Measurements from ENCODE around the gene STX11. TPM values are rescaled to one million over a fixed set of nuclear protein-coding genes. Genes with fewer than 3 reads are reported as not detected.

Gene STX11
- total and polyA plus RNA-seq, 12 donors: 4.8 to 15.9 (median 8.8) TPM

DNA sequence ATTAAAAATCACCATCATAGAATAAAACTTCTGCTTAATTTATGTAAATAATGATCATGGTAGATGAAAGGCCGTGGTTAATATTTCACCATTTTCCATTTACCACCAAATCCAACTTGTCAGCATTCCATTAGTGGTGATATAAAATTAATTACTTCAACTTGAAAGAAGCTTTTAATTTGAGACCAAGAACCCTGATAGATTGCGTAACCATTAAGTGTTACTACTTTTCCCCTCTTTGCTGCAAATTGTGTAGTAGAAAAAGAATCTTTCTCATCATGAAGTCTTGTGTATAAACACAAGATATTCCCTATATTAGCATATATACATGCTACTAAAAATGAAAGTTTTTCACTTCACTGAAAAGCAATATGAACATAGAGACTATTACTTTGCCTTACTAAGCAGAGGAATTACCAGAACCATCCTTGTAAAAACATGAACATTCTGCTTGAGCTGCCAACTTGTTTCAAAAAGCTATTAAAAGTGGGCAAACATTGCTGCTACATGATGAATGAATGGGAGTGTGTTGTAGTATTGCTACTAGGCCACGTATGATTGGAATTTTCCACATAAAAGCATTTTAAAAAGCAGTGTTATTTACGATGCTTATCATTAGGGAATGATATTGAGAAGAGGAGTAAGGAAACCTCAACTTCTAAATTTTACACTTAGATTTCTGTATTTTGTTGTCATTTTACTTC lies 35.0 kb downstream of the STX11 start:
- intact Hi-C loops (cut with DNase I): no loop called here
- WGBS, 2 donors: 90 to 92% methylated on average over 4 of the region's 4 CpGs
- H3K4me3 ChIP-seq: no peak overlapping the region
- H3K27ac ChIP-seq: no peak overlapping the region
- H3K27me3 ChIP-seq: no peaks in the 10 kb centered on the region
- no peak for ATAC-seq
- TF ChIP-seq, protein P1, sequence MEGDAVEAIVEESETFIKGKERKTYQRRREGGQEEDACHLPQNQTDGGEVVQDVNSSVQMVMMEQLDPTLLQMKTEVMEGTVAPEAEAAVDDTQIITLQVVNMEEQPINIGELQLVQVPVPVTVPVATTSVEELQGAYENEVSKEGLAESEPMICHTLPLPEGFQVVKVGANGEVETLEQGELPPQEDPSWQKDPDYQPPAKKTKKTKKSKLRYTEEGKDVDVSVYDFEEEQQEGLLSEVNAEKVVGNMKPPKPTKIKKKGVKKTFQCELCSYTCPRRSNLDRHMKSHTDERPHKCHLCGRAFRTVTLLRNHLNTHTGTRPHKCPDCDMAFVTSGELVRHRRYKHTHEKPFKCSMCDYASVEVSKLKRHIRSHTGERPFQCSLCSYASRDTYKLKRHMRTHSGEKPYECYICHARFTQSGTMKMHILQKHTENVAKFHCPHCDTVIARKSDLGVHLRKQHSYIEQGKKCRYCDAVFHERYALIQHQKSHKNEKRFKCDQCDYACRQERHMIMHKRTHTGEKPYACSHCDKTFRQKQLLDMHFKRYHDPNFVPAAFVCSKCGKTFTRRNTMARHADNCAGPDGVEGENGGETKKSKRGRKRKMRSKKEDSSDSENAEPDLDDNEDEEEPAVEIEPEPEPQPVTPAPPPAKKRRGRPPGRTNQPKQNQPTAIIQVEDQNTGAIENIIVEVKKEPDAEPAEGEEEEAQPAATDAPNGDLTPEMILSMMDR (IDR thresholded peaks at IDR 0.05): no peak
- DNase-seq: no peak
- peaks cover 0 to 5% (median 0%) of the 10 kb centered on the region in 11 donors for H3K9me3 ChIP-seq
- H3K36me3 ChIP-seq: peaks cover 0 to 27% (median 13%) of the 10 kb centered on the region in 9 donors
- peaks cover 0 to 28% (median 0%) of the 10 kb centered on the region in 9 donors for H3K4me1 ChIP-seq

DNA sequence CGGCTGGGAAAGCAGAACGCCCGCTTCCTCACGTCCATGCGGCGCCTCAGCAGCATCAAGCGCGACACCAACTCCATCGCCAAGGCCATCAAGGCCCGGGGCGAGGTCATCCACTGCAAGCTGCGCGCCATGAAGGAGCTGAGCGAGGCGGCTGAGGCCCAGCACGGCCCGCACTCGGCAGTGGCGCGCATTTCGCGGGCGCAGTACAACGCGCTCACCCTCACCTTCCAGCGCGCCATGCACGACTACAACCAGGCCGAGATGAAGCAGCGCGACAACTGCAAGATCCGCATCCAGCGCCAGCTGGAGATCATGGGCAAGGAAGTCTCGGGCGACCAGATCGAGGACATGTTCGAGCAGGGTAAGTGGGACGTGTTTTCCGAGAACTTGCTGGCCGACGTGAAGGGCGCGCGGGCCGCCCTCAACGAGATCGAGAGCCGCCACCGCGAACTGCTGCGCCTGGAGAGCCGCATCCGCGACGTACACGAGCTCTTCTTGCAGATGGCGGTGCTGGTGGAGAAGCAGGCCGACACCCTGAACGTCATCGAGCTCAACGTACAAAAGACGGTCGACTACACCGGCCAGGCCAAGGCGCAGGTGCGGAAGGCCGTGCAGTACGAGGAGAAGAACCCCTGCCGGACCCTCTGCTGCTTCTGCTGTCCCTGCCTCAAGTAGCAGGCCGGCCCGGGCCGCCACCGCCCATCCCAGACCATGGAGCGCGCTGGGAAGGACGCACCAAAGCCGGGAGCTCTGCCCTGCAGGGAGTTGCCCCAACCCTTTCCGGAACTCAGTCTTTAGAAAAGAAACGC lies 36.7 kb downstream of the STX11 start:
- ATAC-seq (no peak), DNase-seq (no peak)
- Histone ChIP-seq H3K9me3 (peaks cover 0 to 5% (median 0%) of the 10 kb centered on the region in 11 donors), H3K36me3 (peaks cover 0 to 27% (median 13%) of the 10 kb centered on the region in 9 donors), H3K27ac (no peak overlapping the region), H3K4me3 (no peak overlapping the region), H3K27me3 (no peaks in the 10 kb centered on the region), H3K4me1 (peaks cover 0 to 20% (median 6%) of the 10 kb centered on the region in 9 donors)
- TF ChIP-seq, protein P1 (IDR thresholded peaks at IDR 0.05): no peak
- intact Hi-C loops (cut with DNase I): no loop called here
- 85% methylated on average over 79 of the region's 79 CpGs for WGBS, 2 donors

DNA sequence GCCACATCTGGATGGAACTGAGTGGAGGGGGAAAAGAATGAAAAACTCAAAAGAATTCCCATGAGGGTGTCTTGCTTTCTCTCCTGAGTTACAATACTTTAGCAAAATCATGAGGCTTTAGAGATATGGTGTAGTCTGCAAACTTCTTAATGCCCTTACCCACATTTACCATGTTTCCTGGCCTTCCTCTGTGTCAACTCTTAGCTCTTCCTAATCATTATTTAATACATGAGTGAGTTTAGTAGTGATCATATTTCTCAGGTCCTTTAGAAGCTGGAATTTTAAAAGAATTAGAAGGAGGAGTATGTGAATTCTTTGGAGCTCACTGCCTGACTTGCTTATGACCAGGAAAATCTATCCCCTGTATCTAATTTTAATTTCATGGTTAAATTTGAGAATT lies 39.0 kb downstream of the STX11 start:
- TF ChIP-seq, protein P1 (IDR thresholded peaks at IDR 0.05): no peak
- Histone ChIP-seq H3K4me1 (peaks cover 0 to 11% (median 6%) of the 10 kb centered on the region in 9 donors), H3K27ac (peak overlapping the region in 1 of 10 donors; percentile 1), H3K27me3 (no peaks in the 10 kb centered on the region), H3K9me3 (peaks cover 0 to 5% (median 0%) of the 10 kb centered on the region in 11 donors), H3K4me3 (no peak overlapping the region), H3K36me3 (peaks cover 0 to 27% (median 13%) of the 10 kb centered on the region in 9 donors)
- ATAC-seq (peak in 1 of 8 donors; percentile 16), DNase-seq (no peak)
- intact Hi-C loops (cut with DNase I): no loop called here

DNA sequence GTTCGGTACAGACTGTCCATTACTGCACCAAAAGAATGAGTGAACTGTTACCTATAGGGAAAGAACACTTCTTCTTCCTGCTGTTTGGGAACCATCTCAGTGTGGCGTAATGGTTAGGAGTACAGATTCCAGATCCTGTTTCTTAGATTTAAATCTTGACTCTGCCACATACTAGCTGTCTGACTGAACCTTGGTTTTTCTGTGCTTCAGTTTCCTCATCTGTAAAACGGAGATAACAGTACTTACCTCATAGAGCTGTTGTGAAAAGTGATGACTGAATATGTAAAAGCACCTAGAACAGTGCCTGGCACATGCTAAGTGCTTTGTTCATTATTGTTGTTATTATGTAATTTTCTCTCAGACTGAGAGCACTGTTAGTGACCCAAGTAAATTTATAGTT lies 39.8 kb downstream of the STX11 start:
- peaks cover 0 to 5% (median 0%) of the 10 kb centered on the region in 11 donors for H3K9me3 ChIP-seq
- WGBS, 2 donors: 89 to 90% methylated on average over 3 of the region's 3 CpGs
- no peak for DNase-seq
- intact Hi-C loops (cut with DNase I): no loop called here
- TF ChIP-seq, protein P1 (IDR thresholded peaks at IDR 0.05): no peak
- peak overlapping the region in 1 of 10 donors; percentile 12 for H3K27ac ChIP-seq
- ATAC-seq: peak in 1 of 8 donors; percentile 10
- peaks cover 0 to 27% (median 13%) of the 10 kb centered on the region in 9 donors for H3K36me3 ChIP-seq
- H3K27me3 ChIP-seq: no peaks in the 10 kb centered on the region
- H3K4me1 ChIP-seq: peaks cover 0 to 11% (median 6%) of the 10 kb centered on the region in 9 donors
- no peak overlapping the region for H3K4me3 ChIP-seq
